GM12878 (cell line): ENCODE results near the gene ARL9. TPM values are rescaled to one million over a fixed set of nuclear protein-coding genes. Genes with fewer than 3 reads are reported as not detected.

ENCODE experiments used
- ATAC-seq: fragments of 200-7000 bp; cut with Tn5 transposase; 3 replicates; pipeline ENCODE4 v1.9.1; 2020; ENCODE audit warnings: mild to moderate bottlenecking, moderate library complexity
- BruUV-seq: library from RNA; stranded (reverse); fragments of 400-500 nt; replicated peaks from 2 replicates; lab custom pipeline; 2021; lab: Mats Ljungman, UMichigan
- CTCF ChIA-PET: fragments of 300-600 bp; sonication (Branson Sonifier 250); formaldehyde crosslinking; extraction: SDS; loops from one replicate; lab custom pipeline; 2021; ENCODE audit warnings: inconsistent platforms; lab: Yijun Ruan, JAX
- POLR2A ChIA-PET: fragments of 350-600 bp; formaldehyde crosslinking; extraction: SDS; loops from one replicate; lab custom pipeline; 2021; ENCODE audit warnings: inconsistent platforms; lab: Charles Lee
- RAD21 ChIA-PET: fragments of 300-600 bp; sonication (Branson Sonifier 250); formaldehyde crosslinking; loops from one replicate; lab custom pipeline; 2023; ENCODE audit warnings: antibody characterized with exemption; ENCODE audit not compliant: unreplicated experiment; lab: Charles Lee
- SMC1A ChIA-PET: fragments of 300-600 bp; sonication (Branson Sonifier 250); formaldehyde crosslinking; loops from one replicate; lab custom pipeline; 2023; ENCODE audit not compliant: unreplicated experiment, uncharacterized antibody; lab: Charles Lee
- DNase-seq: peaks from one replicate; pipeline ENCODE4 v3.0.0-alpha.2; 2011; ENCODE audit warnings: low read depth, low spot score
- FAIRE-seq: peaks from 3 replicates; lab custom pipeline; 2011; peaks lifted over from hg19 to GRCh38; lab: Jason Lieb, UNC
- H2AFZ ChIP-seq: 2 replicates; pipeline ENCODE4 v1.6.0; 2011; ENCODE audit warnings: low read depth, low read length, control low read depth; ENCODE audit not compliant: control insufficient read depth
- H3K27ac ChIP-seq: 2 replicates; pipeline ENCODE4 v1.5.1; 2011; ENCODE audit warnings: control low read depth; ENCODE audit not compliant: control insufficient read depth, insufficient read depth
- H3K27me3 ChIP-seq, 2 experiments: replicated peaks in 1 of 2; 2 replicates each; pipeline versions ENCODE4 v1.6.0 to v1.6.1; 2011; ENCODE audit warnings: low read length in 1 of 2; ENCODE audit not compliant: control insufficient read depth in 2 of 2, insufficient read depth in 2 of 2
- H3K36me3 ChIP-seq, 2 experiments: 2 replicates each; pipeline ENCODE4 v1.5.1; 2011; ENCODE audit warnings: low read length in 1 of 2; ENCODE audit not compliant: control insufficient read depth in 2 of 2, insufficient read depth in 2 of 2
- H3K4me1 ChIP-seq: 2 replicates; pipeline ENCODE4 v1.6.1; 2011; ENCODE audit warnings: mild to moderate bottlenecking, low read length, moderate library complexity, mixed read lengths; ENCODE audit not compliant: control insufficient read depth, insufficient read depth
- H3K4me2 ChIP-seq: 2 replicates; pipeline ENCODE4 v1.6.0; 2011; ENCODE audit warnings: control low read depth; ENCODE audit not compliant: control insufficient read depth, insufficient read depth
- H3K4me3 ChIP-seq: fragments of 200-600 bp; sonication (generic); 2 replicates; pipeline ENCODE4 v1.5.1; 2016
- H3K79me2 ChIP-seq: 2 replicates; pipeline ENCODE4 v1.6.0; 2011; ENCODE audit warnings: low read length; ENCODE audit not compliant: control insufficient read depth, insufficient read depth
- H3K9ac ChIP-seq: 2 replicates; pipeline ENCODE4 v1.8.0; 2011; ENCODE audit warnings: low read length, control low read depth, mixed read lengths; ENCODE audit not compliant: control insufficient read depth, insufficient read depth
- H3K9me3 ChIP-seq: replicated peaks from 3 replicates; pipeline ENCODE4 v1.5.1; 2011; ENCODE audit warnings: mild to moderate bottlenecking, low read length; ENCODE audit not compliant: control insufficient read depth, insufficient read depth
- H4K20me1 ChIP-seq: 2 replicates; pipeline ENCODE4 v1.6.0; 2011; ENCODE audit not compliant: control insufficient read depth, insufficient read depth
- ATF7 ChIP-seq: fragments of 450-650 bp; IDR thresholded peaks from 2 replicates; pipeline ENCODE4 v1.6.1; 2016; ENCODE audit warnings: low read depth, mild to moderate bottlenecking
- CREM ChIP-seq: IDR thresholded peaks from 2 replicates; pipeline ENCODE4 v1.6.1; 2014; ENCODE audit warnings: antibody characterized with exemption, low read depth
- EED ChIP-seq: sonication (generic); IDR thresholded peaks from 2 replicates; pipeline ENCODE4 v1.6.1; 2016; ENCODE audit warnings: antibody characterized with exemption, low read depth
- HCFC1 ChIP-seq: fragments of 150-350 bp; IDR thresholded peaks from 2 replicates; pipeline ENCODE4 v1.6.1; 2014; ENCODE audit warnings: low read length
- MAX ChIP-seq: IDR thresholded peaks from 2 replicates; pipeline ENCODE4 v1.6.1; 2012; ENCODE audit warnings: low read depth, low read length, improper control_type of control experiment
- RCOR1 ChIP-seq: conservative IDR thresholded peaks from 2 replicates; pipeline ENCODE4 v1.6.1; 2012; ENCODE audit warnings: low read depth, low read length, improper control_type of control experiment
- SREBF2 ChIP-seq: IDR thresholded peaks from 2 replicates; pipeline ENCODE4 v1.6.1; 2012; ENCODE audit warnings: mild to moderate bottlenecking, low read length
- SUPT20H ChIP-seq: IDR thresholded peaks from 2 replicates; pipeline ENCODE4 v1.6.1; 2011; ENCODE audit warnings: low read depth, mild to moderate bottlenecking, low read length, moderate library complexity, borderline replicate concordance; ENCODE audit not compliant: control insufficient read depth
- SUZ12 ChIP-seq: fragments of 200-600 bp; sonication (generic); IDR thresholded peaks from one replicate; pipeline ENCODE4 v1.6.1; 2018; ENCODE audit warnings: antibody characterized with exemption, mild to moderate bottlenecking; ENCODE audit not compliant: unreplicated experiment
- WGBS: methylation state at CpG from one replicate; pipeline ENCODE4 v1.1.6; 2016; ENCODE audit warnings: low lambda C conversion rate; ENCODE audit not compliant: insufficient replicate concordance, insufficient coverage; ENCODE audit errors: missing lambda C conversion rate; 5-methylcytosine and 5-hydroxymethylcytosine counted together
- in situ Hi-C: fragments of 300-500 bp; cut with MboI; formaldehyde crosslinking; loops from 9 replicates; pipeline ENCODE4 v1.14.3; 2018; ENCODE audit warnings: mixed read lengths
- intact Hi-C: fragments of 100-400 bp; cut with micrococcal nuclease; formaldehyde crosslinking; loops from one replicate; pipeline ENCODE4 v1.14.2; 2022; ENCODE audit not compliant: unreplicated experiment
- polyA plus RNA-seq, 11 experiments: library from polyadenylated mRNA; depleted of rRNA in 4 of 11; unstranded in 6 of 11; stranded (reverse) in 5 of 11; fragments of >200 nt; fragmentation: Nextera tagmentation in 4 of 11; fragmentation: Illumina TruSeq in 1 of 11; extraction: Ambion mirVana in 4 of 11; extraction: Trizol in 1 of 11; gene quantifications; 1 replicate in 1 of 11; 2 replicates in 10 of 11; pipeline versions ENCODE4 v1.2.1 to v1.2.3, GENCODE V29; 2011 to 2016; ENCODE audit warnings: inconsistent platforms in 2 of 11, missing spikeins in 2 of 11, low read depth in 1 of 11
- total RNA-seq, 4 experiments: library from RNA; depleted of rRNA in 3 of 4; stranded (reverse); fragments of >200 nt in 3 of 4; fragmentation: Illumina TruSeq in 1 of 4; extraction: Trizol in 1 of 4; gene quantifications; 2 replicates each; pipeline versions ENCODE4 v1.2.1 to v1.2.3, GENCODE V29; 2013 to 2021
- TF ChIP-seq, protein P1 (sequence below), 3 experiments: IDR thresholded peaks in 2 of 3; conservative IDR thresholded peaks in 1 of 3; 2 replicates each; pipeline ENCODE4 v1.5.1; 2011; ENCODE audit warnings: low read depth in 3 of 3, low read length in 3 of 3, mild to moderate bottlenecking in 3 of 3, control low read depth in 2 of 3, moderate library complexity in 2 of 3, inconsistent platforms in 1 of 3, mixed read lengths in 1 of 3; ENCODE audit not compliant: control insufficient read depth in 2 of 3, insufficient read depth in 1 of 3; ENCODE audit errors: extremely low read depth in 1 of 3
- TF ChIP-seq, protein P2 (sequence below): IDR thresholded peaks from 2 replicates; pipeline ENCODE4 v1.6.1; 2011; ENCODE audit warnings: borderline replicate concordance, low read depth, mild to moderate bottlenecking, moderate library complexity, mixed read lengths, low read length; ENCODE audit not compliant: insufficient read depth; ENCODE audit errors: extremely low read length

ARL9 gene
- total and polyA plus RNA-seq, 10 of the 15 experiments (the other 5 are each of a cell fraction or from before 2014, with no cell fraction given): not detected

DNA sequence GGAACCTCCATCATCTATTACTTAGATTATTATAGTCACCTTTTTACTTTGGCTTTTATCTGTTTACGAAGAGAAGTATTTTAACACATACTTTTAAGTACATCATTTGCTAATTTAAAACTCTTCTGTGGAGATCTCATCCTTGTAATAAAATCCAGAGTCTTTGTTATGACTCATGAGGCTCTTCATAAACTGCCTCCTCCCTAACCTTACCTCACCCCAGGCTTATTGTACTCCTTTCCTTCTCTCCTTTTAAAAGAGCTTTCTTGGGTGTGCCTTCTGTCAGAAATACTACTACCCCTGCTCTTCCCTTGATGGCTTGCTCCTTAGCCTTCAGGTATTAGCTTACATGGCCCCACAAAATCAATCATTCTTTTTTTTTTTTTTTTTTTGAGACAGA, 6.6 kb downstream of the ARL9 start (continued):
- no peak for TF ChIP-seq SREBF2
- no peak for TF ChIP-seq ATF7
- TF ChIP-seq, protein P1, sequence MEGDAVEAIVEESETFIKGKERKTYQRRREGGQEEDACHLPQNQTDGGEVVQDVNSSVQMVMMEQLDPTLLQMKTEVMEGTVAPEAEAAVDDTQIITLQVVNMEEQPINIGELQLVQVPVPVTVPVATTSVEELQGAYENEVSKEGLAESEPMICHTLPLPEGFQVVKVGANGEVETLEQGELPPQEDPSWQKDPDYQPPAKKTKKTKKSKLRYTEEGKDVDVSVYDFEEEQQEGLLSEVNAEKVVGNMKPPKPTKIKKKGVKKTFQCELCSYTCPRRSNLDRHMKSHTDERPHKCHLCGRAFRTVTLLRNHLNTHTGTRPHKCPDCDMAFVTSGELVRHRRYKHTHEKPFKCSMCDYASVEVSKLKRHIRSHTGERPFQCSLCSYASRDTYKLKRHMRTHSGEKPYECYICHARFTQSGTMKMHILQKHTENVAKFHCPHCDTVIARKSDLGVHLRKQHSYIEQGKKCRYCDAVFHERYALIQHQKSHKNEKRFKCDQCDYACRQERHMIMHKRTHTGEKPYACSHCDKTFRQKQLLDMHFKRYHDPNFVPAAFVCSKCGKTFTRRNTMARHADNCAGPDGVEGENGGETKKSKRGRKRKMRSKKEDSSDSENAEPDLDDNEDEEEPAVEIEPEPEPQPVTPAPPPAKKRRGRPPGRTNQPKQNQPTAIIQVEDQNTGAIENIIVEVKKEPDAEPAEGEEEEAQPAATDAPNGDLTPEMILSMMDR (IDR thresholded peaks at IDR 0.05 in 2 of 3, conservative IDR thresholded peaks at IDR 0.05 in 1 of 3; ENCODE audit: control insufficient read depth in 2 of 3, extremely low read depth in 1 of 3, insufficient read depth in 1 of 3, low read depth in 3 of 3, low read length in 3 of 3): no peak
- no peak for TF ChIP-seq HCFC1
- no peak for TF ChIP-seq RCOR1

GRCh38 chr4:56513517-56513916, 7.9 kb downstream of the ARL9 start:
- H3K9me3 ChIP-seq: no peaks in the 10 kb centered on the region
- no TSS peak for BruUV-seq
- no peak overlapping the region for H3K9ac ChIP-seq
- ATAC-seq (no peak), DNase-seq (no peak), FAIRE-seq (no peak)
- intact Hi-C loops (no loop called here), in situ Hi-C loops (no loop called here)
- SMC1A ChIA-PET: interaction anchor here (1.0 kb wide), 1 partner anchor 64 kb away, joined by 3 read pairs; no protein-coding TSS in a partner anchor
- no peak for TF ChIP-seq MAX
- TF ChIP-seq, protein P2, sequence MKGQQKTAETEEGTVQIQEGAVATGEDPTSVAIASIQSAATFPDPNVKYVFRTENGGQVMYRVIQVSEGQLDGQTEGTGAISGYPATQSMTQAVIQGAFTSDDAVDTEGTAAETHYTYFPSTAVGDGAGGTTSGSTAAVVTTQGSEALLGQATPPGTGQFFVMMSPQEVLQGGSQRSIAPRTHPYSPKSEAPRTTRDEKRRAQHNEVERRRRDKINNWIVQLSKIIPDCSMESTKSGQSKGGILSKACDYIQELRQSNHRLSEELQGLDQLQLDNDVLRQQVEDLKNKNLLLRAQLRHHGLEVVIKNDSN: no peak
- no peak for TF ChIP-seq SUPT20H
- no peak for TF ChIP-seq EED
- TF ChIP-seq CREM: no peak
- no peak for TF ChIP-seq SUZ12
- H3K4me3 ChIP-seq: no peak overlapping the region
- H3K27me3 ChIP-seq: no peaks in the 10 kb centered on the region
- no peak overlapping the region for H3K4me2 ChIP-seq
- no peaks in the 10 kb centered on the region for H3K4me1 ChIP-seq
- no peaks in the 10 kb centered on the region for H4K20me1 ChIP-seq
- no peaks in the 10 kb centered on the region for H3K79me2 ChIP-seq
- RAD21 ChIA-PET: no interaction called here
- H3K27ac ChIP-seq: no peak overlapping the region
- H3K36me3 ChIP-seq: no peaks in the 10 kb centered on the region
- POLR2A ChIA-PET: no interaction called here
- WGBS: 0% methylated on average over 2 of the region's 2 CpGs
- H2AFZ ChIP-seq: no peak overlapping the region
- CTCF ChIA-PET: interaction anchor here (0.6 kb wide), 1 partner anchor 44 kb away, joined by 3 read pairs; no protein-coding TSS in a partner anchor
